Natural killer cell (primary cell): Measurements from ENCODE around the gene CHST3. TPM values are rescaled to one million over a fixed set of nuclear protein-coding genes. Genes with fewer than 3 reads are reported as not detected.
A peak's percentile ranks its signal among the peaks of the same experiment; 100 is the strongest.

Experiments
- ATAC-seq, 3 donors: fragments of 150-1000 bp in 2 of 3; fragments of 200-7000 bp in 1 of 3; cut with Tn5 transposase; 1 replicate in 1 of 3; 2 replicates in 2 of 3; pipeline ENCODE4 v1.10.0; 2021; ENCODE audit warnings: mild to moderate bottlenecking in 2 of 3, moderate library complexity in 2 of 3
- DNase-seq, 2 donors: peaks; one replicate each; pipeline versions ENCODE4 v3.0.0 to v3.0.0-alpha.2; 2013 to 2021; ENCODE audit warnings: mixed read lengths in 1 of 2
- H3K27ac ChIP-seq: one replicate; pipeline ENCODE4 v1.5.1; 2013; ENCODE audit warnings: mild to moderate bottlenecking, low read length
- H3K27me3 ChIP-seq: one replicate; pipeline ENCODE4 v1.6.1; 2013; ENCODE audit warnings: low read length; ENCODE audit not compliant: control insufficient read depth, insufficient read depth
- H3K36me3 ChIP-seq: one replicate; pipeline ENCODE4 v1.6.1; 2013; ENCODE audit warnings: low read length; ENCODE audit not compliant: control insufficient read depth, insufficient read depth
- H3K4me1 ChIP-seq: one replicate; pipeline ENCODE4 v1.6.1; 2013; ENCODE audit warnings: low read length; ENCODE audit not compliant: control insufficient read depth, insufficient read depth
- H3K4me3 ChIP-seq: one replicate; pipeline ENCODE4 v1.5.1; 2013; ENCODE audit warnings: low read length
- H3K9me3 ChIP-seq: one replicate; pipeline ENCODE4 v1.6.1; 2013; ENCODE audit warnings: low read length; ENCODE audit not compliant: control insufficient read depth, insufficient read depth
- H3K27ac Mint-ChIP-seq, 2 donors: one replicate each; pipeline ENCODE4 v1.8.0; 2022; ENCODE audit warnings: mild to moderate bottlenecking in 2 of 2, mixed read lengths in 2 of 2, moderate library complexity in 1 of 2
- H3K27me3 Mint-ChIP-seq, 2 donors: one replicate each; pipeline ENCODE4 v1.8.0; 2022; ENCODE audit warnings: low read depth in 2 of 2, mixed read lengths in 2 of 2
- H3K36me3 Mint-ChIP-seq: one replicate; pipeline ENCODE4 v1.8.0; 2022; ENCODE audit warnings: mixed read lengths
- H3K4me1 Mint-ChIP-seq, 2 donors: one replicate each; pipeline ENCODE4 v1.8.0; 2022; ENCODE audit warnings: mixed read lengths in 2 of 2
- H3K4me3 Mint-ChIP-seq: one replicate; pipeline ENCODE4 v1.8.0; 2022; ENCODE audit warnings: mild to moderate bottlenecking, moderate library complexity, mixed read lengths
- H3K9me3 Mint-ChIP-seq, 2 donors: one replicate each; pipeline ENCODE4 v1.8.0; 2022; ENCODE audit warnings: mixed read lengths in 2 of 2
- CTCF ChIP-seq: fragments of 200-600 bp; IDR thresholded peaks from one replicate; pipeline ENCODE4 v1.8.0; 2022; ENCODE audit warnings: antibody characterized with exemption
- WGBS: methylation state at CpG from one replicate; pipeline ENCODE4 v1.1.7; 2013; ENCODE audit warnings: missing lambda C conversion rate; ENCODE audit not compliant: insufficient coverage; 5-methylcytosine and 5-hydroxymethylcytosine counted together
- intact Hi-C: fragments of 100-400 bp; cut with micrococcal nuclease; formaldehyde crosslinking; loops from one replicate; pipeline ENCODE4 v1.14.2; 2022
- total RNA-seq, 4 donors: library from RNA; stranded (reverse); fragments of 120-200 nt in 1 of 4; gene quantifications; one replicate each; pipeline versions ENCODE4 v1.2.3 to v1.2.4, GENCODE V29; 2013 to 2022

CHST3 gene
- total RNA-seq, 3 donors from 2014 or later (not counting 1 experiment from before 2014, with no cell fraction given), result not detected

DNA sequence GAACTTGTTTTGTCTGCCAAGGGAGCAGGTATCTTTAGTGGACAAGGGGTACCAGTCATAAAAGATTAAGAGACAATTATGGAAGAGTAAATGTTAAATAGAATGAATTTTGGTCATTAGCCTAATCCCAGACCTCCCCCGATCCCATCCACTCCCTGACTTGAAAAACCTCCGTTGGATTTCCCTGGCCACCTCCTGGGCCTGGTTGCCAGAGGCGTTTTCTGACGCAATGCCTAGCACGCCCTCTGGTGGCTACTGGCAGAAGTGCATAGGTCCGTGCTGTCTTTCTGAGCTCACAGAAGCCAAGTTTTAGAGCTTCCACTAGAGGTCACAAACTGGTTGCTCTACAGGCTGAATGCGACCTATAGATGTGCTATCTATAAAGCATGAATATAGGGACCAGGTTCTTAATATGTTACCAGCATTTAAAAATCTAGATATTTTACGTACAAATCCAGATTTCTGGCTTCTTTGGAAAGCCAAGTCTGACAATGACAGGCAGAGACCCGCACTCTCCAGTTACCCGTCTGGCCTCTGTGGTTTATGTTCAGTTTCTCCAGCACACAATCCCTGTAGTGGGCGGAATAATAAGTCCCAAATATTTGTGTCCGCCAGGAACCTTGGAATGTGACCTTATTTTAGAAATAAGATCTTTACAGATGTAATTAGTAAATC, 84.4 kb downstream of the CHST3 start:
- Mint-ChIP-seq H3K4me3 (no peak overlapping the region), H3K9me3 (peaks cover 0 to 3% of the 10 kb centered on the region in 2 donors), H3K27me3 (no peaks in the 10 kb centered on the region), H3K27ac (peak overlapping the region in 1 of 2 donors; percentile 46), H3K36me3 (no peaks in the 10 kb centered on the region), H3K4me1 (peaks cover 6 to 7% of the 10 kb centered on the region in 2 donors)
- Histone ChIP-seq H3K27me3 (no peaks in the 10 kb centered on the region), H3K27ac (no peak overlapping the region), H3K36me3 (no peaks in the 10 kb centered on the region), H3K9me3 (peaks cover 4% of the 10 kb centered on the region), H3K4me3 (no peak overlapping the region), H3K4me1 (no peaks in the 10 kb centered on the region)
- 33% methylated on average over 11 of the region's 12 CpGs for WGBS
- ATAC-seq (peak; percentile 95 to 99 (median 98)), DNase-seq (peak; percentile 85 to 96)
- peak; percentile 99 for TF ChIP-seq CTCF
- intact Hi-C loops, result loop anchor here (5.0 kb wide), 1 partner anchor 39 kb away; the partner anchor contains the start of gene SPOCK2

DNA sequence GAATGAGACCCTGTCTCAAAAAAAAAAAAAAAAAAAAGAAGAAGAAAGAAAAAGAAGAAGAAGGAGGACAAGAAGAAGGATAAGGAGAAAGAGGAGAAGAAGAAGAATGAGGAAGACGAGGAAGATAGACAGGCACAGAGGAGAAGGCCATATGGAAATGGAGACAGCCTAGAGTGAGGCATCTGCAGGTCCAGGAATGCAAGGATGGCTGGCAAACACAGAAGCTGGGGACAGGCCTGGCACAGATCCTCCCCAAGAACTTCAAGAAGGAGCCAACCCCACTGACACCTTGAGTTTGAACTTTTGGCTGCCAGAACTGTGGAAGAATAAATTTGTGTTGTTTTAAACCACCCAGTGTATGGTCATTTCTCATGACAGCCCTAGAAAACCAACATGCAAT, 85.3 kb downstream of the CHST3 start:
- no peak overlapping the region for H3K4me3 ChIP-seq
- Mint-ChIP-seq H3K27me3 (no peaks in the 10 kb centered on the region), H3K27ac (no peak overlapping the region), H3K9me3 (peaks cover 0 to 3% of the 10 kb centered on the region in 2 donors), H3K4me1 (peaks cover 6 to 7% of the 10 kb centered on the region in 2 donors), H3K4me3 (no peak overlapping the region), H3K36me3 (no peaks in the 10 kb centered on the region)
- no peaks in the 10 kb centered on the region for H3K27me3 ChIP-seq
- no peaks in the 10 kb centered on the region for H3K4me1 ChIP-seq
- no peak for TF ChIP-seq CTCF
- DNase-seq (no peak), ATAC-seq (no peak)
- H3K9me3 ChIP-seq, result peaks cover 4% of the 10 kb centered on the region
- WGBS, result 86% methylated on average over 1 of the region's 1 CpG
- H3K27ac ChIP-seq, result no peak overlapping the region
- intact Hi-C loops, result loop anchor here (5.0 kb wide), 1 partner anchor 38 kb away; the partner anchor contains the start of gene SPOCK2
- no peaks in the 10 kb centered on the region for H3K36me3 ChIP-seq

DNA sequence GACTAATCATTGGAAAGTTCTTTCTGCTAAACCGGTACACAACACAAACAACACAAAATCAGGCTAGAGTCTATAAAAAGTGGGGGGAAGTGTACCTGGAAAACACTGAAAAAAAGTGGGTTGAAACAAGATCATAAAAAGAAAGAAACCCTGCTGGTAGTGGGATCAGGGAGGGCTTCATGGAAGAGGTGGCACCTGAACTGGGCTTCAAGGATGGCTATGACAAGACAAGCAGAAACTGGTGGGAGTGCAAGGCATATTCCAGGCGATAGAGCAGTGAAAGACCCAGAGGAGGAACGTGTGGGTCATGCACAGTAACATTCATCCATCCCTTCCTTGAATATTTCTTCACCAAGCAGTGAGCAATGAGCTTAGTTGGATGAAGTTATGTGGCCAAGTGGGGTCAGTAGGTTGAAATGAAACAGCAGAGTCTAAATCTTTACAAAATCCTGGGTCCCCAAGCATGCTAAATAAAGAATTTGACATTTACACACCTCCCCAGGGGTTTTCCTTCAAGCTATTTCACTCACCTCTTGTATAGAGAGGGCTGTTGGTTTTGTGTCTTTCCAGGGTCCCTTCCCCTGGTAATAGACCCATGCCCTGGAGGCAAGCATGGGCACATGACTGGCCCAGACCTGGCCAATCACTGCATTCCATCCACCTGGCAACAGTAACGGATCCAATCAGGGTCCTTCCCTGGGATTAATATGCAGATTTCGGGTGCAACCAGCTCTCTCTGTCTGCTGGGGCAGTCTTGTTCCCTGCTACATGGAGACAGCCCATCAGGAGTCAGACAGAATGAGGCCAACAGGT, 86.0 kb downstream of the CHST3 start:
- H3K4me3 Mint-ChIP-seq, result no peak overlapping the region
- WGBS, result 87% methylated on average over 4 of the region's 5 CpGs
- no peak overlapping the region for H3K27ac Mint-ChIP-seq
- H3K9me3 Mint-ChIP-seq, result peaks cover 0 to 3% of the 10 kb centered on the region in 2 donors
- Histone ChIP-seq H3K4me1 (no peaks in the 10 kb centered on the region), H3K27me3 (no peaks in the 10 kb centered on the region), H3K27ac (no peak overlapping the region), H3K4me3 (no peak overlapping the region), H3K36me3 (no peaks in the 10 kb centered on the region), H3K9me3 (peaks cover 4% of the 10 kb centered on the region)
- peaks cover 6 to 7% of the 10 kb centered on the region in 2 donors for H3K4me1 Mint-ChIP-seq
- no peaks in the 10 kb centered on the region for H3K36me3 Mint-ChIP-seq
- DNase-seq, result no peak
- intact Hi-C loops, result loop anchor here (5.0 kb wide), 1 partner anchor 37 kb away; the partner anchor contains the start of gene SPOCK2
- TF ChIP-seq CTCF, result no peak
- ATAC-seq, result no peak
- no peaks in the 10 kb centered on the region for H3K27me3 Mint-ChIP-seq
